Endothelial cell of umbilical vein (primary cell): ENCODE measurements around the gene MROH8.

Experiments used
- CTCF ChIP-seq, 2 donors: IDR thresholded peaks; 1 replicate in 1 of 2; 2 replicates in 1 of 2; pipeline ENCODE4 v1.5.1; 2011; ENCODE audit warnings: low read length in 2 of 2, mild to moderate bottlenecking in 2 of 2, moderate library complexity in 2 of 2, control low read depth in 1 of 2, inconsistent platforms in 1 of 2, low read depth in 1 of 2; ENCODE audit not compliant: insufficient read depth in 1 of 2; ENCODE audit errors: extremely low read depth in 1 of 2
- EZH2 ChIP-seq: IDR thresholded peaks from 2 replicates; pipeline ENCODE4 v1.6.1; 2012; ENCODE audit warnings: borderline replicate concordance, low read depth, mild to moderate bottlenecking, moderate library complexity, low read length, inconsistent platforms; ENCODE audit not compliant: severe bottlenecking
- JUN ChIP-seq: IDR thresholded peaks from 2 replicates; pipeline ENCODE4 v1.6.1; 2011; ENCODE audit warnings: borderline replicate concordance, low read depth; ENCODE audit not compliant: insufficient read length, insufficient read depth
- POLR2A ChIP-seq: IDR thresholded peaks from 2 replicates; pipeline ENCODE4 v1.6.1; 2012; ENCODE audit warnings: low read depth, mild to moderate bottlenecking, control low read depth, low read length
- POLR2AphosphoS5 ChIP-seq: IDR thresholded peaks from 2 replicates; pipeline ENCODE4 v1.6.1; 2012; ENCODE audit warnings: low read depth, mild to moderate bottlenecking, control low read depth, low read length, moderate library complexity; ENCODE audit not compliant: insufficient read depth

DNA sequence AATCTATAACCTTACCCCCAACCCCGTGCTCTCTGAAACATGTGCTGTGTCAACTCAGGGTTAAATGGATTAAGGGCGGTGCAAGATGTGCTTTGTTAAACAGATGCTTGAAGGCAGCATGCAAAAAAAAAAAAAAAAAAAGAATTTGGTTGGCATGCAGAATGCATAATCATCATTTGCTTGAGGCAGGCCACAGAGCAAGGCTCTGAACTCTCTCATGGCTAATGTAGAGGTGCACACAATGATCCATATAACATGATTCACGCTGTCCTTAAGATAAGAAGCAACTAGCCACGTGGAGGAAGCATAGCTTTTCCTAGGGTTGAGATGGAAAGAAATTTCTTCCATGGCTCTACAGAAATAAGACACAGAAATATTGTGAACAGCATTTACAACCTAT is 27.8 kb downstream of the MROH8 start:
- TF ChIP-seq CTCF (IDR thresholded peaks at IDR 0.05; ENCODE audit: extremely low read depth in 1 of 2, insufficient read depth in 1 of 2, low read depth in 1 of 2, low read length in 2 of 2) (no peak), POLR2AphosphoS5 (no peak), POLR2A (no peak), EZH2 (no peak), JUN (no peak)
